HEK293 (cell line): Measurements from ENCODE around the gene UBA1.
"Not testable (repeated sequence)": the region's sequence is repeated elsewhere in the genome, so short reads cannot be mapped to it uniquely, and the experiment has no call there.

Experiments
- CTCF ChIA-PET: fragments of 350-600 bp; formaldehyde crosslinking; extraction: SDS; loops from one replicate; lab custom pipeline; 2021; ENCODE audit warnings: antibody characterized with exemption; lab: Yijun Ruan, JAX
- POLR2A ChIA-PET: fragments of 300-600 bp; formaldehyde crosslinking; extraction: SDS; loops from one replicate; lab custom pipeline; 2020; ENCODE audit warnings: antibody characterized with exemption, inconsistent platforms; lab: Yijun Ruan, JAX
- H3K27ac ChIP-seq: fragments of 200-500 bp; sonication (Bioruptor generic); 2 replicates; pipeline ENCODE4 v1.5.1; 2014; ENCODE audit warnings: low read depth, low read length, control low read depth, inconsistent platforms; ENCODE audit errors: extremely low read depth
- H3K36me3 ChIP-seq, 2 experiments: fragments of 200-500 bp in 1 of 2; sonication (Bioruptor generic) in 1 of 2; 1 replicate in 1 of 2; 2 replicates in 1 of 2; pipeline ENCODE4 v1.5.1; 2014 to 2017; ENCODE audit warnings: inconsistent platforms in 2 of 2, low read length in 2 of 2; ENCODE audit not compliant: control insufficient read depth in 2 of 2, insufficient read depth in 1 of 2
- H3K4me1 ChIP-seq: fragments of 200-500 bp; sonication (Bioruptor generic); 2 replicates; pipeline ENCODE4 v1.5.1; 2014; ENCODE audit warnings: mild to moderate bottlenecking, low read length, inconsistent platforms; ENCODE audit not compliant: control insufficient read depth, insufficient read depth
- H3K4me3 ChIP-seq: 2 replicates; pipeline ENCODE4 v1.5.1; 2011; ENCODE audit warnings: low read depth, mild to moderate bottlenecking, control low read depth, low read length, moderate library complexity
- H3K9me3 ChIP-seq: fragments of 200-500 bp; sonication (Bioruptor generic); 2 replicates; pipeline ENCODE4 v1.5.1; 2014; ENCODE audit warnings: low read depth, low read length, inconsistent platforms; ENCODE audit not compliant: control insufficient read depth, insufficient read depth
- HOXA7 ChIP-seq: sonication (generic); formaldehyde crosslinking; IDR thresholded peaks from 2 replicates; pipeline ENCODE4 v1.8.1; 2022; ENCODE audit warnings: missing genetic modification reagents, borderline replicate concordance
- RBAK ChIP-seq: fragments of 450-650 bp; formaldehyde crosslinking; IDR thresholded peaks from 2 replicates; pipeline ENCODE4 v1.5.1; 2016; ENCODE audit warnings: missing biosample characterization, missing genetic modification characterization
- SCRT2 ChIP-seq: fragments of 450-650 bp; formaldehyde crosslinking; IDR thresholded peaks from 2 replicates; pipeline ENCODE4 v1.5.1; 2016; ENCODE audit warnings: missing biosample characterization, missing genetic modification characterization
- ZFP3 ChIP-seq: fragments of 450-650 bp; formaldehyde crosslinking; IDR thresholded peaks from 2 replicates; pipeline ENCODE4 v1.5.1; 2016; ENCODE audit warnings: low read depth, missing biosample characterization, missing genetic modification characterization
- ZFP37 ChIP-seq: fragments of 450-650 bp; formaldehyde crosslinking; IDR thresholded peaks from 2 replicates; pipeline ENCODE4 v1.5.1; 2016; ENCODE audit warnings: missing biosample characterization, missing genetic modification characterization
- ZNF114 ChIP-seq: fragments of 450-650 bp; formaldehyde crosslinking; IDR thresholded peaks from 2 replicates; pipeline ENCODE4 v1.5.0; 2017; ENCODE audit warnings: missing biosample characterization, missing genetic modification characterization
- ZNF121 ChIP-seq: fragments of 450-650 bp; formaldehyde crosslinking; IDR thresholded peaks from 2 replicates; pipeline ENCODE4 v1.5.1; 2016; ENCODE audit warnings: missing biosample characterization, missing genetic modification characterization
- ZNF140 ChIP-seq: fragments of 450-650 bp; formaldehyde crosslinking; IDR thresholded peaks from 2 replicates; pipeline ENCODE4 v1.5.1; 2016; ENCODE audit warnings: missing biosample characterization, missing genetic modification characterization
- ZNF214 ChIP-seq: fragments of 450-650 bp; formaldehyde crosslinking; IDR thresholded peaks from 2 replicates; pipeline ENCODE4 v1.5.1; 2017; ENCODE audit warnings: missing biosample characterization, mild to moderate bottlenecking, missing genetic modification characterization, borderline replicate concordance
- ZNF292 ChIP-seq: fragments of 450-650 bp; formaldehyde crosslinking; IDR thresholded peaks from 2 replicates; pipeline ENCODE4 v1.5.1; 2016; ENCODE audit warnings: low read depth, missing biosample characterization, missing genetic modification characterization, borderline replicate concordance
- ZNF341 ChIP-seq: fragments of 450-650 bp; formaldehyde crosslinking; IDR thresholded peaks from 2 replicates; pipeline ENCODE4; 2016; ENCODE audit warnings: low read depth, missing biosample characterization, missing genetic modification characterization
- ZNF366 ChIP-seq: fragments of 450-650 bp; formaldehyde crosslinking; conservative IDR thresholded peaks from 2 replicates; pipeline ENCODE4 v1.5.1; 2016; ENCODE audit warnings: missing biosample characterization, missing genetic modification characterization
- ZNF521 ChIP-seq: fragments of 450-650 bp; formaldehyde crosslinking; IDR thresholded peaks from 2 replicates; pipeline ENCODE4 v1.5.1; 2017; ENCODE audit warnings: missing biosample characterization, mild to moderate bottlenecking, missing genetic modification characterization
- ZNF629 ChIP-seq: fragments of 450-650 bp; formaldehyde crosslinking; IDR thresholded peaks from 2 replicates; pipeline ENCODE4 v1.5.1; 2017; ENCODE audit warnings: missing biosample characterization, missing genetic modification characterization
- ZNF654 ChIP-seq: fragments of 450-650 bp; formaldehyde crosslinking; IDR thresholded peaks from 2 replicates; pipeline ENCODE4 v1.5.1; 2016; ENCODE audit warnings: low read depth, missing biosample characterization, missing genetic modification characterization
- ZNF692 ChIP-seq: fragments of 450-650 bp; formaldehyde crosslinking; IDR thresholded peaks from 2 replicates; pipeline ENCODE4 v1.5.1; 2016; ENCODE audit warnings: missing biosample characterization, missing genetic modification characterization
- ZSCAN18 ChIP-seq: fragments of 450-650 bp; formaldehyde crosslinking; IDR thresholded peaks from 2 replicates; pipeline ENCODE4 v1.5.1; 2016; ENCODE audit warnings: missing biosample characterization, missing genetic modification characterization
- TF ChIP-seq, protein P1 (sequence below): fragments of 450-650 bp; formaldehyde crosslinking; IDR thresholded peaks from 2 replicates; pipeline ENCODE4 v1.5.1; 2016; ENCODE audit warnings: missing biosample characterization, missing genetic modification characterization
- TF ChIP-seq, protein P2 (sequence below): fragments of 450-650 bp; formaldehyde crosslinking; IDR thresholded peaks from 2 replicates; pipeline ENCODE4 v1.5.1; 2017; ENCODE audit warnings: missing biosample characterization, missing genetic modification characterization
- TF ChIP-seq, protein P3 (sequence below): fragments of 450-650 bp; formaldehyde crosslinking; IDR thresholded peaks from 2 replicates; pipeline ENCODE4 v1.5.1; 2016; ENCODE audit warnings: missing biosample characterization, missing genetic modification characterization

Gene UBA1

GRCh38 chrX:47247999-47248320 is 54.3 kb downstream of the UBA1 start:
- ChIA-PET CTCF (no interaction called here), POLR2A (interaction anchor here (1.0 kb wide), 1 partner anchor 30 kb away, joined by 4 read pairs; no protein-coding TSS in a partner anchor)
- TF ChIP-seq, protein P1, sequence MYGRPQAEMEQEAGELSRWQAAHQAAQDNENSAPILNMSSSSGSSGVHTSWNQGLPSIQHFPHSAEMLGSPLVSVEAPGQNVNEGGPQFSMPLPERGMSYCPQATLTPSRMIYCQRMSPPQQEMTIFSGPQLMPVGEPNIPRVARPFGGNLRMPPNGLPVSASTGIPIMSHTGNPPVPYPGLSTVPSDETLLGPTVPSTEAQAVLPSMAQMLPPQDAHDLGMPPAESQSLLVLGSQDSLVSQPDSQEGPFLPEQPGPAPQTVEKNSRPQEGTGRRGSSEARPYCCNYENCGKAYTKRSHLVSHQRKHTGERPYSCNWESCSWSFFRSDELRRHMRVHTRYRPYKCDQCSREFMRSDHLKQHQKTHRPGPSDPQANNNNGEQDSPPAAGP (tag by site-specific recombination) = peak; percentile 22; the same call in 1 of the 2 replicates
- TF ChIP-seq ZFP37 = no peak
- peaks cover 24 to 62% of the 10 kb centered on the region in 2 experiments; a peak in 2 of 3 replicates for H3K36me3 ChIP-seq
- no peak overlapping the region for H3K27ac ChIP-seq
- H3K9me3 ChIP-seq = no peaks in the 10 kb centered on the region
- no peaks in the 10 kb centered on the region for H3K4me1 ChIP-seq
- no peak overlapping the region for H3K4me3 ChIP-seq

- ChIA-PET CTCF (interaction anchor here (0.6 kb wide), 1 partner anchor 68 kb away, joined by 3 read pairs; no protein-coding TSS in a partner anchor), POLR2A (no interaction called here)
- peaks cover 19 to 58% of the 10 kb centered on the region in 2 experiments; a peak in 2 of 3 replicates for H3K36me3 ChIP-seq
- H3K4me3 ChIP-seq = no peak overlapping the region
- H3K4me1 ChIP-seq = no peaks in the 10 kb centered on the region
- no peak overlapping the region for H3K27ac ChIP-seq
- H3K9me3 ChIP-seq = no peaks in the 10 kb centered on the region
- TF ChIP-seq HOXA7 (no peak), ZNF341 (tag by site-specific recombination) (no peak), ZNF114 (tag by site-specific recombination) (no peak), ZNF292 (no peak), SCRT2 (tag by site-specific recombination) (0 out of 2 replicates have a peak, but pooled peaks have one; percentile 14), ZNF214 (tag by site-specific recombination) (no peak), ZNF654 (tag by site-specific recombination) (no peak), ZSCAN18 (tag by site-specific recombination) (no peak), ZFP3 (tag by site-specific recombination) (no peak), ZNF140 (no peak), ZNF629 (tag by site-specific recombination) (no peak), ZNF521 (tag by site-specific recombination) (no peak), ZNF692 (tag by site-specific recombination) (no peak), ZNF121 (tag by site-specific recombination) (peak; percentile 57; the same call in 1 of the 2 replicates)
- TF ChIP-seq, protein P2, sequence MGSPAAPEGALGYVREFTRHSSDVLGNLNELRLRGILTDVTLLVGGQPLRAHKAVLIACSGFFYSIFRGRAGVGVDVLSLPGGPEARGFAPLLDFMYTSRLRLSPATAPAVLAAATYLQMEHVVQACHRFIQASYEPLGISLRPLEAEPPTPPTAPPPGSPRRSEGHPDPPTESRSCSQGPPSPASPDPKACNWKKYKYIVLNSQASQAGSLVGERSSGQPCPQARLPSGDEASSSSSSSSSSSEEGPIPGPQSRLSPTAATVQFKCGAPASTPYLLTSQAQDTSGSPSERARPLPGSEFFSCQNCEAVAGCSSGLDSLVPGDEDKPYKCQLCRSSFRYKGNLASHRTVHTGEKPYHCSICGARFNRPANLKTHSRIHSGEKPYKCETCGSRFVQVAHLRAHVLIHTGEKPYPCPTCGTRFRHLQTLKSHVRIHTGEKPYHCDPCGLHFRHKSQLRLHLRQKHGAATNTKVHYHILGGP = no peak
These were observed 54.9 kb downstream of the UBA1 start for GRCh38 chrX:47248576-47248975.

GRCh38 chrX:47250017-47250347 is 56.4 kb downstream of the UBA1 start:
- ChIA-PET POLR2A (interaction anchor here (0.7 to 0.9 kb wide), 2 partner anchors 8 to 49 kb away, joined by 4 read pairs; no protein-coding TSS in a partner anchor), CTCF (no interaction called here)
- no peaks in the 10 kb centered on the region for H3K4me1 ChIP-seq
- peaks cover 12 to 43% of the 10 kb centered on the region in 2 experiments; a peak in 2 of 3 replicates for H3K36me3 ChIP-seq
- no peak overlapping the region for H3K4me3 ChIP-seq
- no peaks in the 10 kb centered on the region for H3K9me3 ChIP-seq
- TF ChIP-seq ZNF366 (tag by site-specific recombination) = 0 out of 2 replicates have a peak, but pooled peaks have one; percentile 5
- TF ChIP-seq, protein P3, sequence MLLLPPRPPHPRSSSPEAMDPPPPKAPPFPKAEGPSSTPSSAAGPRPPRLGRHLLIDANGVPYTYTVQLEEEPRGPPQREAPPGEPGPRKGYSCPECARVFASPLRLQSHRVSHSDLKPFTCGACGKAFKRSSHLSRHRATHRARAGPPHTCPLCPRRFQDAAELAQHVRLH (tag by site-specific recombination) = 0 out of 2 replicates have a peak, but pooled peaks have one; percentile 4
- no peak for TF ChIP-seq RBAK (tag by site-specific recombination)
- no peak overlapping the region for H3K27ac ChIP-seq

GRCh38 chrX:47257620-47258019 is 64.0 kb downstream of the UBA1 start:
- not testable (repeated sequence) for H3K9me3 ChIP-seq, H3K36me3 ChIP-seq, H3K4me3 ChIP-seq, H3K27ac ChIP-seq, H3K4me1 ChIP-seq
- ChIA-PET POLR2A (interaction anchor here (1.4 kb wide), 1 partner anchor 8 kb away, joined by 4 read pairs; no protein-coding TSS in a partner anchor), CTCF (interaction anchor here (0.7 kb wide), 1 partner anchor 127 kb away, joined by 3 read pairs; no protein-coding TSS in a partner anchor)
